GM12891 (cell line): ENCODE measurements around the gene DHCR7.

ENCODE experiments used
- PAX5 ChIP-seq: IDR thresholded peaks from 2 replicates; pipeline ENCODE4 v1.6.1; 2011; ENCODE audit warnings: low read length, moderate library complexity, mild to moderate bottlenecking; ENCODE audit not compliant: insufficient read depth, severe bottlenecking
- POLR2A ChIP-seq: IDR thresholded peaks from 2 replicates; pipeline ENCODE4 v1.6.1; 2011; ENCODE audit warnings: low read depth, low read length, control low read depth
- POLR2AphosphoS5 ChIP-seq: IDR thresholded peaks from 2 replicates; pipeline ENCODE4 v1.6.1; 2011; ENCODE audit warnings: low read depth, low read length, control low read depth
- POU2F2 ChIP-seq: IDR thresholded peaks from 2 replicates; pipeline ENCODE4 v1.6.1; 2011; ENCODE audit warnings: low read depth, mild to moderate bottlenecking, control low read depth, low read length, moderate library complexity
- SPI1 ChIP-seq: IDR thresholded peaks from 2 replicates; pipeline ENCODE4 v1.6.1; 2011; ENCODE audit warnings: low read depth, low read length, control low read depth
- TAF1 ChIP-seq: IDR thresholded peaks from 2 replicates; pipeline ENCODE4 v1.6.1; 2011; ENCODE audit warnings: low read depth, low read length, control low read depth

GRCh38 chr11:71430166-71430565, 18.0 kb downstream of the DHCR7 start:
- no peak for TF ChIP-seq POLR2AphosphoS5
- no peak for TF ChIP-seq POLR2A
- no peak for TF ChIP-seq TAF1
- no peak for TF ChIP-seq PAX5
- no peak for TF ChIP-seq POU2F2
- no peak for TF ChIP-seq SPI1
